ENCODE results near the gene PLCB1.

- TF ChIP-seq EZH2 (IDR thresholded peaks at IDR 0.05; ENCODE audit: borderline replicate concordance, low read depth, low read length, severe bottlenecking) (no peak), MYC (IDR thresholded peaks at IDR 0.05; ENCODE audit: low read depth, low read length) (no peak), POLR2A (IDR thresholded peaks at IDR 0.05; ENCODE audit: low read depth, low read length) (no peak), MAX (IDR thresholded peaks at IDR 0.05; ENCODE audit: insufficient read depth, insufficient read length) (no peak), POLR2AphosphoS5 (IDR thresholded peaks at IDR 0.05; ENCODE audit: insufficient read depth, low read depth, low read length) (no peak), JUN (IDR thresholded peaks at IDR 0.05; ENCODE audit: borderline replicate concordance, insufficient read depth, insufficient read length, low read depth) (no peak)
- TF ChIP-seq, protein P1, sequence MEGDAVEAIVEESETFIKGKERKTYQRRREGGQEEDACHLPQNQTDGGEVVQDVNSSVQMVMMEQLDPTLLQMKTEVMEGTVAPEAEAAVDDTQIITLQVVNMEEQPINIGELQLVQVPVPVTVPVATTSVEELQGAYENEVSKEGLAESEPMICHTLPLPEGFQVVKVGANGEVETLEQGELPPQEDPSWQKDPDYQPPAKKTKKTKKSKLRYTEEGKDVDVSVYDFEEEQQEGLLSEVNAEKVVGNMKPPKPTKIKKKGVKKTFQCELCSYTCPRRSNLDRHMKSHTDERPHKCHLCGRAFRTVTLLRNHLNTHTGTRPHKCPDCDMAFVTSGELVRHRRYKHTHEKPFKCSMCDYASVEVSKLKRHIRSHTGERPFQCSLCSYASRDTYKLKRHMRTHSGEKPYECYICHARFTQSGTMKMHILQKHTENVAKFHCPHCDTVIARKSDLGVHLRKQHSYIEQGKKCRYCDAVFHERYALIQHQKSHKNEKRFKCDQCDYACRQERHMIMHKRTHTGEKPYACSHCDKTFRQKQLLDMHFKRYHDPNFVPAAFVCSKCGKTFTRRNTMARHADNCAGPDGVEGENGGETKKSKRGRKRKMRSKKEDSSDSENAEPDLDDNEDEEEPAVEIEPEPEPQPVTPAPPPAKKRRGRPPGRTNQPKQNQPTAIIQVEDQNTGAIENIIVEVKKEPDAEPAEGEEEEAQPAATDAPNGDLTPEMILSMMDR (IDR thresholded peaks at IDR 0.05; ENCODE audit: extremely low read depth in 1 of 2, insufficient read depth in 1 of 2, low read depth in 1 of 2, low read length in 2 of 2) = no peak
Measured at GRCh38 chr20:8633366-8633765, 501.3 kb downstream of the PLCB1 start.
